Measurements from ENCODE around the gene DLG5. TPM values are rescaled to one million over a fixed set of nuclear protein-coding genes. Genes with fewer than 3 reads are reported as not detected.
A peak's percentile ranks its signal among the peaks of the same experiment; 100 is the strongest.

The DLG5 gene
- total and polyA plus RNA-seq, 4 donors: 10.0 to 70.6 (median 35.4) TPM

GRCh38 chr10:77844713-77845445 is 81.7 kb downstream of the DLG5 start:
- ATAC-seq (ENCODE audit: low FRiP score) (no peak), DNase-seq (peak in 1 of 2 donors; percentile 78)
- Histone ChIP-seq H3K4me1 (ENCODE audit: control insufficient read depth in 1 of 2, insufficient read depth in 2 of 2, low read length in 2 of 2) (no peaks in the 10 kb centered on the region), H3K27me3 (ENCODE audit: control insufficient read depth in 1 of 2, insufficient read depth in 2 of 2, low read length in 1 of 2) (no peaks in the 10 kb centered on the region), H3K36me3 (ENCODE audit: control insufficient read depth in 1 of 2, insufficient read depth in 2 of 2, low read length in 1 of 2) (peaks cover 3 to 6% of the 10 kb centered on the region in 2 donors), H3K27ac (ENCODE audit: low read depth in 1 of 2, low read length in 2 of 2) (no peak overlapping the region), H3K9me3 (ENCODE audit: control insufficient read depth, low read length) (no peaks in the 10 kb centered on the region), H3K4me3 (ENCODE audit: low read length in 2 of 2) (no peak overlapping the region)
- 50 to 55% methylated on average over 9 of the region's 9 CpGs for WGBS, 2 donors
- intact Hi-C loops (cut with DNase I): loop anchor here (5.0 kb wide), 3 partner anchors 82 to 182 kb away; partner anchors contain the start of genes DLG5 (in 2 of the 2) and POLR3A (in 1 of the 2)

- Histone ChIP-seq H3K27ac (ENCODE audit: low read depth in 1 of 2, low read length in 2 of 2) (no peak overlapping the region), H3K4me1 (ENCODE audit: control insufficient read depth in 1 of 2, insufficient read depth in 2 of 2, low read length in 2 of 2) (no peaks in the 10 kb centered on the region), H3K9me3 (ENCODE audit: control insufficient read depth, low read length) (no peaks in the 10 kb centered on the region), H3K27me3 (ENCODE audit: control insufficient read depth in 1 of 2, insufficient read depth in 2 of 2, low read length in 1 of 2) (no peaks in the 10 kb centered on the region), H3K36me3 (ENCODE audit: control insufficient read depth in 1 of 2, insufficient read depth in 2 of 2, low read length in 1 of 2) (peaks cover 3 to 6% of the 10 kb centered on the region in 2 donors), H3K4me3 (ENCODE audit: low read length in 2 of 2) (no peak overlapping the region)
- DNase-seq (peak in 1 of 2 donors; percentile 26), ATAC-seq (ENCODE audit: low FRiP score) (no peak)
- WGBS, 2 donors: 92 to 94% methylated on average over 7 of the region's 7 CpGs
- intact Hi-C loops (cut with DNase I): no loop called here
These were observed 82.4 kb downstream of the DLG5 start for GRCh38 chr10:77844177-77844576.

DNA sequence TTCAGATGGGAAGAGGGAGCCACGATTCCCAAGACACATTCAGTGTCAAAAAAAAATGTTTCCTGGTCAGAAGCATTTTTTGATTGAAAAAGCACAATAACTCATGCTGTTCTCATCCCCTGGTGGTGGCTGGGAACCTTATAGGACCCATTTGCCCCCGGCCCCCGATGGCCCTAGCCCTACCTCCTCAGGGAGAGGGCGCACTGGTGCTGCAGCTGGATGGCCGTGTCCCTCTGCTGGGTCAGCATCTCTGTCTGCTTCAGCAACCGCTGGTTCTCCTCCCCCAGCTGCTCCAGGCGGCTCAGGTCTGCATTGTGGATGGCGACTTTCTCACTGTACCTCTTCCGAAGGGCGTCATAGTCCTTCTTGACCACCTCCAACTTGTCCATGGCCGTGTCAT is 83.3 kb downstream of the DLG5 start:
- Histone ChIP-seq H3K9me3 (ENCODE audit: control insufficient read depth, low read length) (no peaks in the 10 kb centered on the region), H3K36me3 (ENCODE audit: control insufficient read depth in 1 of 2, insufficient read depth in 2 of 2, low read length in 1 of 2) (peaks cover 3 to 6% of the 10 kb centered on the region in 2 donors), H3K27me3 (ENCODE audit: control insufficient read depth in 1 of 2, insufficient read depth in 2 of 2, low read length in 1 of 2) (no peaks in the 10 kb centered on the region), H3K4me3 (ENCODE audit: low read length in 2 of 2) (no peak overlapping the region), H3K27ac (ENCODE audit: low read depth in 1 of 2, low read length in 2 of 2) (no peak overlapping the region), H3K4me1 (ENCODE audit: control insufficient read depth in 1 of 2, insufficient read depth in 2 of 2, low read length in 2 of 2) (no peaks in the 10 kb centered on the region)
- no peak for ATAC-seq (ENCODE audit: low FRiP score)
- intact Hi-C loops (cut with DNase I): no loop called here
- WGBS, 2 donors: 92% methylated on average over 11 of the region's 11 CpGs
- DNase-seq: peak in 1 of 2 donors; percentile 69

DNA sequence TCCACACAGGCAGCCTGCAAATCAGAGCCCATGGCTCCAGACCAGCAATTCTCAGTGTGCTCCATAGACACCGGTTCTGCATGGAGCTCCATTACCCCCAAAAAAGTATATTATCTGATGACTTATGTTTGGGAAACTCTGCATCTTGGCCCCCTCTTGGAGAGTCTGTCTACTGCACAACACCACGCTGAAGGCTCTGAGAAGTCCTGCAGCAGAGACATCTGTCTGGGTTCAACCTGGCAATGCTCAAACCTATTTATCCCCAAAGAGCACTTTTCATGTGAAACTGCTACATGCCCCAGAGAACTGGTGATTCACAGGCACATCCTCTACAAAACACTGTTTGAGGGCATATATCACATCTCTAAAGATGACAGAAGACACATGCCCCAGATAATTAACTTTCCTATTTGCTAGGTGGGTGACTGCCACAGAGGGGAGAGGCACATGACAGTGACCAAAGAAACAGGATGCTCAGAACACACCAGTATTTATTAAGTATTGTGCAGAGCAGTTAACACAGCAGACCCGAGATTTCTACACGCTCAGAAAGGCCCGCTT is 83.8 kb downstream of the DLG5 start:
- Histone ChIP-seq H3K27me3 (ENCODE audit: control insufficient read depth in 1 of 2, insufficient read depth in 2 of 2, low read length in 1 of 2) (no peaks in the 10 kb centered on the region), H3K4me3 (ENCODE audit: low read length in 2 of 2) (no peak overlapping the region), H3K4me1 (ENCODE audit: control insufficient read depth in 1 of 2, insufficient read depth in 2 of 2, low read length in 2 of 2) (no peaks in the 10 kb centered on the region), H3K36me3 (ENCODE audit: control insufficient read depth in 1 of 2, insufficient read depth in 2 of 2, low read length in 1 of 2) (peaks cover 3 to 6% of the 10 kb centered on the region in 2 donors), H3K9me3 (ENCODE audit: control insufficient read depth, low read length) (no peaks in the 10 kb centered on the region), H3K27ac (ENCODE audit: low read depth in 1 of 2, low read length in 2 of 2) (no peak overlapping the region)
- WGBS, 2 donors: 92 to 94% methylated on average over 5 of the region's 5 CpGs
- DNase-seq: peak in 1 of 2 donors; percentile 45
- ATAC-seq (ENCODE audit: low FRiP score): no peak
- intact Hi-C loops (cut with DNase I): no loop called here

- DNase-seq: peak in 1 of 2 donors; percentile 68
- WGBS, 2 donors: 93 to 95% methylated on average over 27 of the region's 27 CpGs
- no peaks in the 10 kb centered on the region for H3K4me1 ChIP-seq (ENCODE audit: control insufficient read depth in 1 of 2, insufficient read depth in 2 of 2, low read length in 2 of 2)
These were observed 84.7 kb downstream of the DLG5 start for GRCh38 chr10:77841711-77842375.

DNA sequence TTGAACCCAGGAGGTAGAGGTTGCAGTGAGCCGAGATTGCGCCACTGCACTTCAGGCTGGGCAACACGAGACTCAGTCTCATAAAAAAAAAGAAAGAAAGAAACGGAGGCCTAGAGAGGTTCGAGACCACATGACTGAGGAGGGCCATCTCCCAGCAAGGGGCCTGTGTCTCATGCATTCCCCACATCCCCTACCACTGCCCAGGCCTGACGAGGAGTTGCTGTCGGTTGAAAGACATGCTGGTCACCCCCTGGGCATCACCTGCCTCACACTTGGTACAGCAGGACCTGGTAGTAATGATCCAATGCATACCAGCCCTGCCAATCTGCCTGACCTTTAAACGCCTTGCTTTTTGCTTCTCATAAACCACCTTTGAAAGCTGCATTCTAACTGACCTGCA is 85.9 kb downstream of the DLG5 start:
- Histone ChIP-seq H3K27me3 (ENCODE audit: control insufficient read depth in 1 of 2, insufficient read depth in 2 of 2, low read length in 1 of 2) (no peaks in the 10 kb centered on the region), H3K9me3 (ENCODE audit: control insufficient read depth, low read length) (no peaks in the 10 kb centered on the region), H3K4me3 (ENCODE audit: low read length in 2 of 2) (no peak overlapping the region), H3K4me1 (ENCODE audit: control insufficient read depth in 1 of 2, insufficient read depth in 2 of 2, low read length in 2 of 2) (no peaks in the 10 kb centered on the region), H3K36me3 (ENCODE audit: control insufficient read depth in 1 of 2, insufficient read depth in 2 of 2, low read length in 1 of 2) (peaks cover 3 to 8% of the 10 kb centered on the region in 2 donors), H3K27ac (ENCODE audit: low read depth in 1 of 2, low read length in 2 of 2) (no peak overlapping the region)
- DNase-seq: peak in 1 of 2 donors; percentile 43
- no peak for ATAC-seq (ENCODE audit: low FRiP score)
- intact Hi-C loops (cut with DNase I): no loop called here
- WGBS, 2 donors: 90 to 91% methylated on average over 8 of the region's 8 CpGs

More at GRCh38 chr10:77841711-77842375, 84.7 kb downstream of the DLG5 start:
- Histone ChIP-seq H3K9me3 (ENCODE audit: control insufficient read depth, low read length) (no peaks in the 10 kb centered on the region), H3K4me3 (ENCODE audit: low read length in 2 of 2) (no peak overlapping the region), H3K27me3 (ENCODE audit: control insufficient read depth in 1 of 2, insufficient read depth in 2 of 2, low read length in 1 of 2) (no peaks in the 10 kb centered on the region), H3K36me3 (ENCODE audit: control insufficient read depth in 1 of 2, insufficient read depth in 2 of 2, low read length in 1 of 2) (peaks cover 3 to 6% of the 10 kb centered on the region in 2 donors), H3K27ac (ENCODE audit: low read depth in 1 of 2, low read length in 2 of 2) (no peak overlapping the region)
- intact Hi-C loops (cut with DNase I): no loop called here
- no peak for ATAC-seq (ENCODE audit: low FRiP score)

DNA sequence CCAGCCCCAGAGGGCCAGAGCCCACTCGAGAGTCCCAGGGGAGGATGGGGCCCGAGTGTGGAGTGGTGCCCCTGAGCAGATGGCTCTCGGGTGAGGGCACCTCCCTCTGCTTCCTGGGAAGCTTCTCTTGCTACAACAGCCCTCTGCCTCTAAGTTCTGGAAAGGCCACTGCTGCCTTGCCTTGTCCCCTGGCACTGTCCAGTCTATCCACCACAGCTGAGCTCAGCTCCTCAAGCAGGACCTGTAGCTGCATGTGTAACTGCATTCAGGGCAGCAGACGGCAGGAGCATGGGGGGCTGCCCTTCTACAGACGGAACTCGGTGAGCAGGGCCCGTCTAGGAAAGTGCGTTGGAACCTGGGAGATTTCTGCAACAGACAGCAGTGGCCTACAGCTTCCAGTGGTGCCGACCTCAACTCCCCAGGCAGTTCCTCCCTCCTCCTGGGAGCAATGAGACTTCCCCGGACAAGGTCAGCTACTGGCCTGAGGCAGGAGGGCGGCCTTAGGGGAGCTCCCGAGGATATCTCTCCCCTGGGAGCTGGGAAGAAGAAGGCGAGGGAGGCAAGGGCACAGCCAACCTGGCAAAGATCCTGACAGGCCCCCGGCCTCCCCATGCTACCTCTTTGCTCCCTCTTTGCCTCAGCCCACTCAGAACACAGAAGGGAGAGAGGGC is 88.5 kb downstream of the DLG5 start:
- no peaks in the 10 kb centered on the region for H3K9me3 ChIP-seq (ENCODE audit: control insufficient read depth, low read length)
- intact Hi-C loops (cut with DNase I): no loop called here
- H3K27ac ChIP-seq (ENCODE audit: low read depth in 1 of 2, low read length in 2 of 2): no peak overlapping the region
- DNase-seq (peak in 1 of 2 donors; percentile 61), ATAC-seq (ENCODE audit: low FRiP score) (no peak)
- H3K4me3 ChIP-seq (ENCODE audit: low read length in 2 of 2): no peak overlapping the region
- 44 to 48% methylated on average over 14 of the region's 14 CpGs for WGBS, 2 donors
- H3K27me3 ChIP-seq (ENCODE audit: control insufficient read depth in 1 of 2, insufficient read depth in 2 of 2, low read length in 1 of 2): no peaks in the 10 kb centered on the region
- H3K36me3 ChIP-seq (ENCODE audit: control insufficient read depth in 1 of 2, insufficient read depth in 2 of 2, low read length in 1 of 2): peaks cover 3 to 12% of the 10 kb centered on the region in 2 donors
- H3K4me1 ChIP-seq (ENCODE audit: control insufficient read depth in 1 of 2, insufficient read depth in 2 of 2, low read length in 2 of 2): no peaks in the 10 kb centered on the region

DNA sequence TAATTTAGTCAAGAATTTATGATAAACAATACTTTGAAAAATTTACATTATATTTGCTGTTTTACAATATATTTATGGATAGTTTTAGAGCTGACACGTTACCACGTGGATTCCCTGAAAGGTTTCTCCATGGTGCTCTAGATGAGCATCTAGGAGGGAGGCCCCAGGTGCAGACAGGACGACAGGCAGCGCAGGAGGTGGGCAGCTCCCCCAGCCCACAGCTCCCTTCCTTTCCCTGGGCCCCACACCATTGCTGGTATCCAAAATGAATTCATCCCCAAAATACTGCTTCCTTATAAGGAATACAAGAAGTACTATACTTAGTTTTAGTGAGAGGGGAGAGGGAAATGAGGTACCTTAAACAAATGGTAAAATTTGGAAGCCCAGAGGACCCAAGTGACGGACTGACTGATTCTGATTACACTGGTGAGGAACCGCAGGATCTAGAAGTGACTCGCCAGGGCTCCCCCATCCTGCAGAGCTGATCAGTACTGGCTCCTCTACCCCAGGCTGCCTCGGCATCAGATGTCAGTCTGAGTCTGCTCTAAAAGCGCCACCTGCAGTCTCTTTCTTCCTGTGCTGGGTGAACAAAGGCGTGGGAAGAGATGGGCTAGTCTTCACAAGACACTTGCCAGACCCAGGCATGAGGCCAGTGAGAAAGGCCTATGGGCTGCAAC is 89.2 kb downstream of the DLG5 start:
- no peak overlapping the region for H3K27ac ChIP-seq (ENCODE audit: low read depth in 1 of 2, low read length in 2 of 2)
- H3K4me3 ChIP-seq (ENCODE audit: low read length in 2 of 2): no peak overlapping the region
- WGBS, 2 donors: 72 to 75% methylated on average over 10 of the region's 10 CpGs
- H3K9me3 ChIP-seq (ENCODE audit: control insufficient read depth, low read length): no peaks in the 10 kb centered on the region
- H3K36me3 ChIP-seq (ENCODE audit: control insufficient read depth in 1 of 2, insufficient read depth in 2 of 2, low read length in 1 of 2): peaks cover 3 to 17% of the 10 kb centered on the region in 2 donors
- no peak for ATAC-seq (ENCODE audit: low FRiP score)
- H3K4me1 ChIP-seq (ENCODE audit: control insufficient read depth in 1 of 2, insufficient read depth in 2 of 2, low read length in 2 of 2): no peaks in the 10 kb centered on the region
- H3K27me3 ChIP-seq (ENCODE audit: control insufficient read depth in 1 of 2, insufficient read depth in 2 of 2, low read length in 1 of 2): no peaks in the 10 kb centered on the region
- DNase-seq: peak in 1 of 2 donors; percentile 53
- intact Hi-C loops (cut with DNase I): no loop called here
